Measurements from ENCODE around the gene HDAC7.

The HDAC7 gene

DNA sequence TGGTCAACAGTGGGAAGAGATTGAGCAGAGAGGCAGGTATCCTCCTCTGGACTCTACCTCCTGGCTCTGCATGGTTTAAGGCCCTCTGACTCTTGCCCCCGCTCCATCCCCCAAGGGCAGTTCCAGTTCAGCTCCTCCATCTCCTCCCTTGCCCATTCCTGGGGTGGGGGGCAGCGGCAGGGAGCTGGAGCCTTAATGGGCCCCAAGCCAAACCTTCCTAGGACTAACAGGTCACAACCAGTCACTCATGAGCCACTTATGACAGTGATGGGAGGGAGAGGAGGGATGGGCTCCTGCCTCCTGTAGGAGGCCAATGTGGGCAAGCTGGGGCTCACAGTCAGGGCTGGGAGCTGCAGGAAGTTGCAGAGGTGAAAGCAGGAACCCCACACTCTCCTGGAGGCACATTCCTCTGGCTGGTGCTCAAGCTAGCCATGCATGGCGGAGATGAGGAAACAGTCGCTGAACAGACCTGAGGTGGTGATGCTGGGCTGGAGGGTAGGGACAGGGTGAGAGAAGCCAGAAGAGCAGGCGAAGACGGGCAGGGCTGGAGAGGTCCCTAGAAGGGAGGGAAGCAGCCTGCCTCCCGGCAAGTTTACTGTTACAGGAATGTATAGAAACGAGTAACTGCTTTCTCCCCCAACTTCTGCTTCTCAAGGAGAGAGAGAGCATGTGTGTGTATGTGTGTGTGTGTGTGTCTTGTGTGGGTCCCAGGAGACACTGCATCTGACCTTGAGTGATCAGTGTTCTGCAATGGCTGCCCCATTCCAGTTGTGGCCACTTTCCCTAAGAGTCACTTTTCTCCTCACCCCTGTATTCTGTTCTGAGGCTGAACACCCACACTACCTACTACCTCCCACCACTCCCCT, 56.0 kb downstream of the HDAC7 start:
- no peak for DNase-seq (ENCODE audit: low read depth in 3 of 3)

DNA sequence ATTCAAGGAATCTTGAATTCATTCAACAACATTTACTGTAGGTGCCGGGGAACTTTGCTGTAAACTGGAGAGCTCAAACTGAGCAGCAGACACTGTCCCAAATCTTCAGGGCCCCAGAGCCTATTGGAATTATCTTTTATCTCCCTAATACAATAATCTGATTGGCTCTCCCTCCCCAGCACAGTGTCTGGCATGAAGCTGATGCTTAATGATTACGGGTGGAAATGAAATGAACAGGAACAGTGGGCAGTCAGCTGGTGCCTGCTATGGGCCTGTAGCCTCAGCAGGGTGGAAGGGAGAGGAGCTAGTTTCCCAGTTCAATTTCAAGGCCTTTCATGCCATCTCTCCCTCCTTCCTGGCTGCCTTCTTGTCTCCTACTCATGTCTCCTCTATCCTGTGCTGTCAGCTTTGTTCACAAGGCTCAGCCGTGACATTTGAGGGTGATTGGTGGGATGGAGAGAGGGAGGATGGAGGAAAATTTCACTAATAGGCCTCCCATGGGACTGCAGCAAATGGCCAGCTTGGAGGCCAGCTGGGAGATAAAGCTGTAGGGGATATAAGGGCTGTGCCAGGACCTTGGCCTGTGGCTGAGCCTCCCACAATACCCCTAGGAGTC, 56.7 kb downstream of the HDAC7 start:
- DNase-seq (ENCODE audit: low read depth in 3 of 3) = no peak

DNA sequence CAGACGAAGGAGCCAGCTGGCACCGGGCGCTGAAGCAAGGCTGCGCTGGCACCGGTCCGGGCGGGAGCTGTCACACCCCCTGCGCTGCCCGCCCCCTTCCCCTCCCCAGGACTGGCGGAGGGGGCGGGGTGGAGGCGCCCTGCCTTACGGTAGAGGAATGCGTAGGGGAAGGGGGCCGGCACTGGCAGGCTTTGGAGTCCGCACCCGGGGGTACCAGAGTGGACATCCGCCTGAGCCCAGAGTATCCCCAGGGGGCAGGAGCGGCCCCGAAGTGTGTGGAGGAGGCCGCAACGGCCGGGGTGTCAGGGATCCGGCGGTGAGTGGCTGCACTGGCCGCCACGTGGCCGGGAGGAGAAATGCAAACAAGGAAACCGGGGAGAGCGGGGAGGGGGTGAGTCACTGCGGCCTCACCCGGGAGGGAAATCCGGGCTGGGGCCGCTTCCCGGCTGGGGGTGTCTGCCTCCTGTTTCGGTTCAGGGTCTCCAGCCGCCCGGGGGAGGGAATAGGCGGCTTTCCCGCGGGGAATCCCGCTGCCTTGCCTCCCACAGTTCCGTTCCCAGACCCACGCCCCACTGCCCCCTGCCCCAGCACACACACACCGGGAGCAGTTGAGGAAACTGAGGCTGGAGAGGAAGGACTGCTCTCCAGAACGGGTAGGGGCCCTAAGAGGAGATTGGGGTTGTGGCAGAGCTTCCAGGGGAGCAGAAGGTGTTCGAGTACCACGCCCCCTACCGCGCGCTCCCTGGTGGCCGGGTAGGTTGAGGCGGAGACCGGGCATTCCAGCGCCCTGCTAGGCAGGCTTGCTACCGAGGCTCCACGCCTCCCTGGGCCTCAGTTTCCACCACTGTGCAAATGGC, 60.6 kb downstream of the HDAC7 start, which contains the start of gene RAPGEF3:
Gene RAPGEF3, minus strand, starts transcription at position 47 of the 857 bp plus-strand sequence. CDS start 324 bp downstream, outside the sequence.
- peak; percentile 46 to 72 (median 47) for DNase-seq (ENCODE audit: low read depth in 3 of 3)

DNA sequence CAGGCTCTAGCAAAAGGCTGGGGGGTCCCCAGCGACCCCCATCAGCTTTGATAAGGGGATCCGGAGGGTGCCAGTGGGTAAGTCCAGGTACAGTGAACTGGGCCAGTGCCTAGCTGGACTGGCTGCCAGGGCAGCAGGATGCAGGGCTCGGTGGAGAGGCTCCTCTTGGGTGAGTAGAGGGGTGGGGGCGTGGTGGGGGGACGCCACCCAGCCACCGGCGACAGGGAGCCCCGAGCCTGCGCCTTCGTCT, 61.2 kb downstream of the HDAC7 start:
- no peak for DNase-seq (ENCODE audit: low read depth in 3 of 3)

- no peak for DNase-seq (ENCODE audit: low read depth in 3 of 3)
Observed at GRCh38 chr12:47757840-47758583, 61.7 kb downstream of the HDAC7 start.

DNA sequence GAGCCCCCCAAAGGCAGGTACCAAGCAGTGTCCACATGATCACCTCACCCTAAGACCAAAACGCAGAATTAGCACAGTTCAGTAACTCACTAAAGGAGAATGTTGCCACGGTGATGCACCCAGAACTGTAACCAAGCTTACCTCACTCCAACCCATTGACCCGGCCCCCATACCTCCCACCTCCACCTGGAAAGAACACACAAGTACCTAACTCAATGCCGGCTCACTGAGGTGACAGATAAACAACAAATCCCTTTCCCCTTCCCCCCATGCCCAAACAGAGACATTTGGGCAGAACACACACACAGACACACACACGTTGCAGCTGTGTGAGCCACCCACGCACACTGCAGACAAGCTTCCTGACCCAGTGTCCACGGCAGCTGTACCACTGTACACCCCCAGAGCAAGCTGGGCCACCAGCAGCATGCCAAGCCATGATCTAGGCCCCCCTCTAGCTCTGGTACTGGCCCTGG, 62.3 kb downstream of the HDAC7 start:
- no peak for DNase-seq (ENCODE audit: low read depth in 3 of 3)

DNA sequence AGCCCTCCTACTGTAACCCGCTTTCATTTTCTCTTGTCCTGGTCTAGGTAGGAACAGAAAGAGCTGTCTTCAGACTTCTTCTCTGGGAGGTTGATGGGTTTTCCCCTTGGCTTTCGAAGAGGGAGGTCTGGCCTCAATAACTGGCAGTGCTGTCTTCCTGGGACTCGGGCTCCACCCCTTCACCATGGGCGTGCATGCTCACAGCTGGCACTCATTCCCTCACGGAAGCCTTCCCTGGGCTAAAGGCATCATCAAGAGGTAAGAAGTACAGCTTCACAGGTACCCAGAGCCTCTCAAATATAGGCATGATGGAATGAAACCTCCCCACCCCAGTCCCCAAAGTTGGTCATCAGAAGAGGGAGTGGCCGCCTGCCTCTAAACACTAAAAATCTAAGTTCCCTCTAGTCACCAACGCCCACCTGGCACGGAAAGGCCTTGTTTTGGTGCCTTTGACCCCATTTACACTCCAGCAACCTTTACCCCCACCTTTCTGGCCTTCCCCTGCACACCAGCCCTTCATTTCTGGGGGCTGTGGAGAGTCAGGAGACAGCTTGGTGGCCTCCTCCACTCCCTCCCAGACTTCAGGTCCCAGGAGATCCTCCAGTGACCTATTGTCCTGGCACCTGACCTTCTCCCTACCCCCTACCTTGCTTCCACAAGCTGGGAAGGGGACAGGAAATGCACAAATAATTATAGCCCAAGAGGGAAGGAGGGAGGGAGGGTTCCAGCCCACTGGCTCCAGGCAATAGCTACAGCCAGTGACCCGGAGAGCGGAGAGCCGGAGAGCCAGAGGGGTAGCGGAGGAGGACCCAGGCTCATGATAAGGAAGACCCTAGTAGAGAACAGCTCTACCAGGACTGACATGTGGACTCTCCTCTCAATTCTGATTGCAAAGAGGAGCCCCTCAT, 63.8 kb downstream of the HDAC7 start:
- DNase-seq (ENCODE audit: low read depth in 3 of 3) = peak in 1 of 3 experiments; percentile 39

- DNase-seq (ENCODE audit: low read depth in 3 of 3) = no peak
Observed at GRCh38 chr12:47754881-47755280, 64.8 kb downstream of the HDAC7 start.

- no peak for DNase-seq (ENCODE audit: low read depth in 3 of 3)
Observed at GRCh38 chr12:47754126-47754525, 65.6 kb downstream of the HDAC7 start.

GRCh38 chr12:47753021-47754001, 66.4 kb downstream of the HDAC7 start:
- DNase-seq (ENCODE audit: low read depth in 3 of 3) = no peak

DNA sequence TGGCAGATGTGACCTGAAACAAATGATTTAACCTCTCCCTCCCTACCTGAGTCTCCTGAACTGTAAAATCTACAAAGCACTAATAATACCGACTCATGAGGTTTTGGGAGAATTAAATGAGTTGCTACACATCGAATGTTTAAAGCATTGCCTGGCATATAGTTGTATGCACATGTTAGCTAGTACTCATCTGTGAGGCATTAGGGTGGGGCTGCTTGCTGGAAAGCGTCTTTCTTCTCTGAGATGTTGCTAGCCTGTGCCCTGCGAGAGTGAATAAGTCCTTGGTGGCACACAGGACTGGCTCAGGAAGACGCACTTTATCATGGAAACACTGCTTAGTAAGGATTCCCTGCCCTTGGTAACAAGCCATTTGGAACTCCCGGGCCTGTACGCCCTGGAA, 67.2 kb downstream of the HDAC7 start:
- no peak for DNase-seq (ENCODE audit: low read depth in 3 of 3)

DNA sequence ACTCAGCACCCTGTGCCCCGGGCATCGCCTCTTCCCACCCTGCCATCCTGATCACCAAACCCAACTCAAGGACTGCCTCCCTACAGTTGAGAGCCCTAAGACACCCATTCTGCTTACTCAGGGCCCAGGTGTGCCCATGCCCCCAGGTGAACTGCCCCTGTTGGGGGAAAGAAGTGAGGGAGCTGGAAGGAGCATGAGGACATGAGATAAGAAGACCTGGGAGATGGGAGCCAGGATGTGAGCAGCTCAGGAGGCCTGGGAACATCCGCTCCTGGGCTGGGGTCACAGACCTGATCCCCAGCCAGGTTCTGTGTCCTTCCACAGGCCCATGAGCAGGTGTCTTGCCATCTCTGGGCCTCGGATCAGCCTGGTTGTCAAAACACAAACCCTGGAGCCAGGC, 67.6 kb downstream of the HDAC7 start:
- no peak for DNase-seq (ENCODE audit: low read depth in 3 of 3)

GRCh38 chr12:47751561-47751960, 68.1 kb downstream of the HDAC7 start:
- DNase-seq (ENCODE audit: low read depth in 3 of 3) = no peak

DNA sequence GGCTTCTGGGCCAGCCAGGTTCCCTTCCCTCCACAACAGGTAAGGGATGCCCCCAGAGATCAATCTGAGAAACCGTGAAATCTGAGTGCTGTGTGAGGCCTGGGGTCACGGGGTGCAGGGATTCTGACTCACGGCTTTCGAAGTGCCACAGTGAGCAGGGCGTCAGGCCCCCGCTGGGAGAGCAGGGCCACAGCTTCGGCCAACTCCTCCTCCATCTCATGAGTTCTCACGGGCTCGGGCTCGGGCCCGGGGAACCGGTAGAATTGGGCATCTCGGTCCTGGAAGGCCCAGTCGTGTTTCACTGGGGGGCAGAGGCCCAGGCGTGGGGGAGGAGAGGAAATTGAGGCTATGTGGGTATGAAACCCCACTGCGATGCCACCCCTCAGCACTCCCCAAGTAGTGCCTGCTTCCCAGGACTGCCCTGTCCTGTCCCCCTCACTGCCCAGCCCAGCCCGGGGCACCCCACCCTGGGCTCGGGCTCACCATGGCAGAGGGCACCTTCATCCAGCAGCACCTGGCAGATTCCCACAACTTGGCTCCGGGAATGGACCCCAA, 68.7 kb downstream of the HDAC7 start:
- no peak for DNase-seq (ENCODE audit: low read depth in 3 of 3)

GRCh38 chr12:47750229-47750798, 69.4 kb downstream of the HDAC7 start:
- DNase-seq (ENCODE audit: low read depth in 3 of 3) = no peak

DNA sequence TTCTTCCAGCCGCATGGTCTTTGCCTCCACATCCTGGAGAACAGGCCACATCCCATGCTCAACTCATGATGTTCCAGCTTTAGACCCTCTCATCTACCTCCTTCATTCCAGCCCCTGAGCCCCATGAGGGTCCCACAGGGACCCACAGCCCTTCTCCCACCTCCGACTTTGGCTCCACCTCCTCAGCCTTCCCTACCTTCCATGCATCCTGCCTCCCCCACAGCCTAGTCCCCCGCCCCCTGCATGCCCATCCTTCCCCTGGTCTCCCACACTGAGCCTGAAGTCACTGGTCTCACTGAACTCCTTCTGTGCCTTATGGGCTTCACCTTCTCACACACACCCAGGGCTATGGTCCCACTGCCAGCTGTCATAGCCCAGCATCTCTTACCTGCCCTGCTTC, 70.8 kb downstream of the HDAC7 start:
- no peak for DNase-seq (ENCODE audit: low read depth in 3 of 3)

DNA sequence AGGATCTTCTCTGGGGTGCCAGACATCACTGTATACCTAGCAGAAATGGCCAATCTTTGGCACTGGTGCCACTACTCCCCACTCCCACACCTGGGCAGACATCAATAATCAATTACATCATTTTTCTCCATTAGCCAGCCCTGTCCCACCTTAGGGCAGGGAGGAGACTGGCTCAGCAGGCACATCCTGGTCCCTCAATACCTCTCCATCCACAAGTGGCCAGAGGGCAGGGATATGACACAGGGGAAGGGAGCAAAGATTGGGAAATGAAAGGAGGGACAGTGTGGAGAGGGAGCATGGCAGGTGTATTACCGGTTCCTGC, 71.2 kb downstream of the HDAC7 start:
- no peak for DNase-seq (ENCODE audit: low read depth in 3 of 3)

DNA sequence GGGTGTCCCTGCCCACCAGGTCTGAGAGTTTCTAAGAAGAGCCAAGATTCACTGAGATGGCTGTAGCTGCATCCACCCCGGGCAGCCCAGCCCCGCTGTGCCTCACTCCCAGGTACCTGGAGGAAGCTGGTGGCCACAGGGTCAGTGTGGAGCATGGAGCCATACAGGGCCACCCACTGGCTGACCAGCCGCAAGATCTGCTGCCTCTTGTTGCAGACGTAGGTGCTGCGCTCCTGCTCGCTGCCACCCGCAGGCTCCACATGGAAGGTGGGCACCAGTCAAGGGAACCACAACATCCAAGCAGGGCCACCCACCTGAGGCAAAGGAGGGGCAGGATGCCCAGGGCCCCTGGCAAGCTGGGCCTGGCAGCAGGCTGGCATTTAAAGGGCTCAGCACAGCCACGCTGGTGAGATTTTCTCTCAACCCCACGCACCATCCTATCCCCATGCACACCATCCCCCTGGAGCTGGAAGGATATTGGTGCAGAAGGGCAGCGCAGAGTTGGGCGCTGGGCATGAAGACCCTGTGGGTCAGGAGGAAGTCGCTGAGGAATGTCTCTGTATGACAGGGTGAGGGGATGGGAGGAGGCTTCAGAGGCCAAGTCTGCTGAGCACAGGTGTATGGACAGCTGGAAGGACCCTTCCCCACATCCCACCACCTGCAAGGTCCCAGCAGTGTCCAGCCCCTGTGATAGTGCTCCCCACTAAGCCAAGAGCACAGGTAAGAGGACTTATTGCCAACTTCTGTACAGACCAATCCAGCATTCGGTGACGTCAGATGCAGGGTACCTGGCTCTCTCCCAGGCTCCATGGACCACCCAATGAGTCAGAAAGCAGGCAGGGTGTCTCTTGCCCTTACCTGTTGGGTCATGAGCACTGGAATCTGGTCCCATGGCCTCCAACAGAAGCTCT, 71.9 kb downstream of the HDAC7 start:
- no peak for DNase-seq (ENCODE audit: low read depth in 3 of 3)

Data from stimulated activated CD4-positive, alpha-beta T cell treated with anti-CD3 and anti-CD28 coated beads, TNF-alpha, amount 100 ng/mL, for 24 hours (primary cell).